Hepatocyte (in vitro differentiated cells): ENCODE measurements around the gene SOS1.

Experiments used
- CTCF ChIP-seq: fragments of 200-600 bp; sonication (generic); IDR thresholded peaks from 2 replicates; pipeline ENCODE4 v1.5.1; 2016; ENCODE audit warnings: antibody characterized with exemption, mild to moderate bottlenecking; ENCODE audit not compliant: poor library complexity
- EZH2 ChIP-seq: fragments of 200-600 bp; sonication (generic); IDR thresholded peaks from 2 replicates; pipeline ENCODE4 v1.6.1; 2016; ENCODE audit warnings: antibody characterized with exemption, mild to moderate bottlenecking, borderline replicate concordance

DNA sequence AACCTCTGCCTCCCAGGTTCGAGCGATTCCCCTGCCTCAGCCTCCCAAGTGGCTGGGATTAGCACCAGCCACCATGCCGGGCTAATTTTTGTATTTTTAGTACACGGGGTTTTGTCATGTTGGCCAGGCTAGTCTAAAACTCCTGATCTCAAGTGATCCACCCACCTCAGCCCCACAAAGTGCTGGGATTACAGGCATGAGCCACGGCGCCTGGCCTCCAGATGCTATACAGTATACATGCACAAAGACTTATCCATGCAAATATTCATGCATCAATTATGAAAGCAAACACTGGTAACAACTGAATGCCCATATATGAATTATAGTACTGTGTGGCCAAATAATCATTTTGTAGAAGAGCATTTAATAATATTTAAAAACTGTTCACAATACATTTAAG, 36.0 kb upstream of the SOS1 start:
- TF ChIP-seq CTCF (no peak), EZH2 (no peak)
